Tibial nerve (tissue), 4 donors: Measurements from ENCODE around the gene CSF1R. TPM values are rescaled to one million over a fixed set of nuclear protein-coding genes. Genes with fewer than 3 reads are reported as not detected.

Experiments used
- DNase-seq, 2 donors: peaks; one replicate each; pipeline ENCODE4 v3.0.0-alpha.2; 2019; ENCODE audit warnings: low spot score in 2 of 2
- H3K27ac ChIP-seq, 4 donors: fragments of 200-600 bp; sonication (generic) in 3 of 4; one replicate each; pipeline ENCODE4 v1.5.1; 2017 to 2019; ENCODE audit warnings: mild to moderate bottlenecking in 1 of 4
- H3K27me3 ChIP-seq, 2 donors: fragments of 200-600 bp; sonication (generic) in 1 of 2; one replicate each; pipeline versions ENCODE4 v1.5.1 to v1.6.0; 2017 to 2019
- H3K36me3 ChIP-seq, 3 donors: fragments of 200-600 bp; sonication (generic); one replicate each; pipeline ENCODE4 v1.5.1; 2018 to 2019
- H3K4me1 ChIP-seq, 4 donors: fragments of 200-600 bp; sonication (generic) in 3 of 4; one replicate each; pipeline ENCODE4 v1.5.1; 2017 to 2019
- H3K4me3 ChIP-seq, 4 donors: fragments of 200-600 bp; sonication (generic) in 3 of 4; one replicate each; pipeline ENCODE4 v1.5.1; 2017 to 2019; ENCODE audit warnings: mild to moderate bottlenecking in 1 of 4, moderate library complexity in 1 of 4
- H3K9me3 ChIP-seq, 4 donors: fragments of 200-600 bp; sonication (generic) in 3 of 4; one replicate each; pipeline ENCODE4 v1.5.1; 2017 to 2019
- CTCF ChIP-seq, 5 experiments: fragments of 200-600 bp in 3 of 5; fragments of 450-650 bp in 2 of 5; sonication (generic) in 3 of 5; IDR thresholded peaks; one replicate each; pipeline ENCODE4 v1.5.1; 2016 to 2019; ENCODE audit warnings: antibody characterized with exemption in 5 of 5, mild to moderate bottlenecking in 3 of 5, moderate library complexity in 2 of 5
- EP300 ChIP-seq, 2 donors: sonication (generic); formaldehyde crosslinking; IDR thresholded peaks; one replicate each; pipeline ENCODE4 v1.6.1; 2017; ENCODE audit warnings: antibody characterized with exemption in 2 of 2, mild to moderate bottlenecking in 1 of 2
- POLR2A ChIP-seq, 2 donors: fragments of 450-650 bp; IDR thresholded peaks; one replicate each; pipeline ENCODE4 v1.6.1; 2017; ENCODE audit warnings: antibody characterized with exemption in 2 of 2, mild to moderate bottlenecking in 2 of 2, moderate library complexity in 2 of 2
- WGBS, 2 donors: methylation state at CpG; one replicate each; pipeline ENCODE4 v1.1.5; 2018; 5-methylcytosine and 5-hydroxymethylcytosine counted together
- total RNA-seq, 4 donors: library from RNA; depleted of rRNA; stranded (reverse); fragments of >200 nt; gene quantifications; one replicate each; pipeline ENCODE4 v1.1.0, GENCODE V29; 2016

The CSF1R gene
- total RNA-seq, 4 donors from 2014 or later = 35.4 to 57.9 (median 45.3) TPM

DNA sequence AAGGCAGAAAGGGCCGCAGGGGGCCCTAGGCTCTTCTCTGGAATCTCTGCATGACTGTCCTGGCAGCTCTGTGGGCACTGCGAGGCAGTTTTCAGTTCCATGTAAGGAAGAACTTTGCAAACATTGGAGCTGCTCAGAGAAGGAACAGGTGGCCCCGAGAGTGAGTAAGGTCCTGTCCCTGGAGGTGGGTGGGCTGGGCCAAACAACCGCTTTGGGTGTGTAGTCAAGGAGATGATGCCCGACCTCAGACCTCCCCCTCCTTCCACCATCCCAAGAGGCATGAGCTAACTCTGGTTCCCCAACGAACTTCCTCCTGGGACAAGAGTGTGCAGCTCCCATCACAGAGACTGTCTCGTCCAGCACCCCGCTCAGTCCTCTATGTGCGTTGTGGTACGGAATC, 20.5 kb downstream of the CSF1R start:
- no peak overlapping the region for H3K27ac ChIP-seq
- WGBS, 2 donors = 47 to 52% methylated on average over 10 of the region's 10 CpGs
- DNase-seq = peak in 1 of 2 donors; percentile 16

GRCh38 chr5:150065346-150065745, 21.0 kb downstream of the CSF1R start:
- Histone ChIP-seq H3K4me1 (peaks cover 0 to 23% (median 2%) of the 10 kb centered on the region in 4 donors), H3K9me3 (no peaks in the 10 kb centered on the region), H3K27me3 (no peaks in the 10 kb centered on the region), H3K4me3 (no peak overlapping the region), H3K36me3 (no peaks in the 10 kb centered on the region), H3K27ac (peak overlapping the region in 1 of 4 donors; percentile 7)
- DNase-seq = peak in 1 of 2 donors; percentile 26
- TF ChIP-seq EP300 (IDR thresholded peaks at IDR 0.05) (peak in 1 of 2 donors; percentile 60), POLR2A (IDR thresholded peaks at IDR 0.05) (no peak)
- 38 to 51% methylated on average over 6 of the region's 6 CpGs for WGBS, 2 donors

More for the DNA sequence above, 20.5 kb downstream of the CSF1R start:
- Histone ChIP-seq H3K9me3 (no peaks in the 10 kb centered on the region), H3K27me3 (no peaks in the 10 kb centered on the region), H3K36me3 (no peaks in the 10 kb centered on the region), H3K4me3 (no peak overlapping the region), H3K4me1 (peaks cover 0 to 23% (median 2%) of the 10 kb centered on the region in 4 donors)
- no peak for TF ChIP-seq EP300 (IDR thresholded peaks at IDR 0.05)
- no peak for TF ChIP-seq POLR2A (IDR thresholded peaks at IDR 0.05)
- no peak for TF ChIP-seq CTCF (IDR thresholded peaks at IDR 0.05)

- DNase-seq = no peak
- 84 to 93% methylated on average over 6 to 7 of the region's 7 CpGs for WGBS, 2 donors
- no peak overlapping the region for H3K4me3 ChIP-seq
- H3K36me3 ChIP-seq = no peaks in the 10 kb centered on the region
- peaks cover 0 to 23% (median 2%) of the 10 kb centered on the region in 4 donors for H3K4me1 ChIP-seq
- peak overlapping the region in 1 of 4 donors; percentile 50 for H3K27ac ChIP-seq
- no peak for TF ChIP-seq CTCF (IDR thresholded peaks at IDR 0.05)
- TF ChIP-seq POLR2A (IDR thresholded peaks at IDR 0.05) = no peak
- TF ChIP-seq EP300 (IDR thresholded peaks at IDR 0.05) = no peak
- H3K9me3 ChIP-seq = no peaks in the 10 kb centered on the region
- no peaks in the 10 kb centered on the region for H3K27me3 ChIP-seq
These were observed 21.6 kb downstream of the CSF1R start for GRCh38 chr5:150064681-150065220.

GRCh38 chr5:150063638-150064037, 22.7 kb downstream of the CSF1R start:
- Histone ChIP-seq H3K27me3 (no peaks in the 10 kb centered on the region), H3K27ac (no peak overlapping the region), H3K4me3 (no peak overlapping the region), H3K36me3 (no peaks in the 10 kb centered on the region), H3K9me3 (no peaks in the 10 kb centered on the region), H3K4me1 (peaks cover 0 to 19% (median 2%) of the 10 kb centered on the region in 4 donors)
- 72 to 76% methylated on average over 5 of the region's 5 CpGs for WGBS, 2 donors
- no peak for DNase-seq
- TF ChIP-seq EP300 (IDR thresholded peaks at IDR 0.05) = no peak
- no peak for TF ChIP-seq POLR2A (IDR thresholded peaks at IDR 0.05)
- TF ChIP-seq CTCF (IDR thresholded peaks at IDR 0.05) = no peak

DNA sequence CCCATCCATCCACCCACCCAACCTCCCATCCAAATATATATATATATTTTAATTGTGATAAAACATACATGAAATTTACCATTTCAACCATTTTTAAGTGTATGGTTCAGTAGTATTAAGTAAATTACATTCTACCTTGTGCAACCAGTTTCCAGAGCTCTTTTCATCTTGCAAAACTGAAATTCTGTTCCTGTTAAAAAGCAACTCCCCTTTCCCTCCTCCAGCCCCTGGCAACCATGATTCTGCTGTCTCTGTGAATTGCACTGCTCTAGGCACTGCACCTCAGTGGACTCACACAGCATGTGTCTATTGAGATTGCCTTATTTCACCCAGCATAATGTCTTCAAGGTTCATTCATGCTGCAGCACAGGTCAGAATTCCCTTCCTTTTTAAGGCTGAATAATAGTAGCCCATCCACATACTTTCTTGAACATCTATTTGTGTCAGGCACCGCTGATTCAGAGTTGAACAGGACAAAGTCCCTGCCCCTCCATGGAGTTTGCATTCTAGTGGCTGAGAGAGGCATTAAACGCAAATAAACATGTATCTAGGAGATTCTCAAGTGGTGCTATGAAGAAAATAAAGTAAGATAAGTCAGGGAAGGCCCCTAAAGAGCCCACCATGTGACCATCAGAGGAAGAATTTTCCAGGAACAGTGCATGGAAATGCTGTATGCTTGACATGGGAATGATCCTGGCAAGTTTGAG, 24.0 kb downstream of the CSF1R start:
- Histone ChIP-seq H3K27ac (no peak overlapping the region), H3K36me3 (no peaks in the 10 kb centered on the region), H3K4me1 (peaks cover 0 to 18% (median 2%) of the 10 kb centered on the region in 4 donors), H3K4me3 (no peak overlapping the region), H3K27me3 (no peaks in the 10 kb centered on the region), H3K9me3 (no peaks in the 10 kb centered on the region)
- 92 to 97% methylated on average over 2 of the region's 2 CpGs for WGBS, 2 donors
- TF ChIP-seq CTCF (IDR thresholded peaks at IDR 0.05) = no peak
- TF ChIP-seq POLR2A (IDR thresholded peaks at IDR 0.05) = no peak
- no peak for TF ChIP-seq EP300 (IDR thresholded peaks at IDR 0.05)
- DNase-seq = no peak
